Fibroblast of skin of scalp (primary cell): ENCODE results near the gene PRUNE2.
"Not testable (repeated sequence)": the region's sequence is repeated elsewhere in the genome, so short reads cannot be mapped to it uniquely, and the experiment has no call there.

Experiments
- DNase-seq: peaks from one replicate; pipeline ENCODE4 v3.0.0-alpha.2; 2013

Gene PRUNE2

GRCh38 chr9:76866689-76867088, 39.2 kb downstream of the PRUNE2 start:
- DNase-seq = peak; percentile 93

GRCh38 chr9:76863832-76864231, 42.1 kb downstream of the PRUNE2 start:
- DNase-seq = no peak

GRCh38 chr9:76859860-76860259, 46.1 kb downstream of the PRUNE2 start:
- no peak for DNase-seq

DNA sequence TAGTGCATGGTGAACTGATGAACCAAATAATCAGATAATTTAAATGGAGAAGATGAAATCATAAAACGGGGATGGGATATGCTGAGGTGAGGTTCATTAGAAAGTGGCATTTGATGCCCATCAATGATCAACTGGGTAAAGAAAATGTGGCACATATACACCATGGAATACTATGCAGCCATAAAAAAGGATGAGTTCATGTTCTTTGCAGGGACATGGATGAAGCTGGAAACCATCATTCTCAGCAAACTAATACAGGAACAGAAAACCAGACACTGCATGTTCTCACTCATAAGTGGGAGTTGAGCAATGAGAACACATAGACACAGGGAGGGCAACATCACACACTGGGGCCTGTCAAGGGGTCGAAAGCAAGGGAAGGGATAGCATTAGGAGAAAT, 47.7 kb downstream of the PRUNE2 start:
- DNase-seq = not testable (repeated sequence)

DNA sequence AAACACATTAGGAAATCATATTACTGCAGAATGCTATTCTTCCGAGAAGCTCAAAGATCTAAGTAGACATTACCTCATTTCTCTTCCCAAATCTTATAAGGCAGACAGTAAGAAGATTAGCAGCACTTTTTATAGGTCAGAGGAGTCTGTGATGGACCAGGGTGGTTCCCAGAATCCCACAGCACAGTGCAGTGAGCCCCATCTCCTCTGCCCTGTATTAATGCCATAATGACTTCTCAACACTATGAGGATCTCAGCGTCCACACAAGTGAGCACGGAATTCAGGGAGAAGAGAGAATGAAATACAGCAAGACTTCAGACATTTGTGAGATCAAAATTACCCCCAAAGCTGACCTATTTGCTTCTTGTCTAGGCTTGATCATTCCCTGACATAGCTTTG, 49.9 kb downstream of the PRUNE2 start:
- DNase-seq = no peak

GRCh38 chr9:76855015-76855414, 50.9 kb downstream of the PRUNE2 start:
- peak; percentile 69 for DNase-seq

- no peak for DNase-seq
Measured at GRCh38 chr9:76852026-76852425, 53.9 kb downstream of the PRUNE2 start.

GRCh38 chr9:76846297-76846696, 59.6 kb downstream of the PRUNE2 start:
- peak; percentile 51 for DNase-seq

DNA sequence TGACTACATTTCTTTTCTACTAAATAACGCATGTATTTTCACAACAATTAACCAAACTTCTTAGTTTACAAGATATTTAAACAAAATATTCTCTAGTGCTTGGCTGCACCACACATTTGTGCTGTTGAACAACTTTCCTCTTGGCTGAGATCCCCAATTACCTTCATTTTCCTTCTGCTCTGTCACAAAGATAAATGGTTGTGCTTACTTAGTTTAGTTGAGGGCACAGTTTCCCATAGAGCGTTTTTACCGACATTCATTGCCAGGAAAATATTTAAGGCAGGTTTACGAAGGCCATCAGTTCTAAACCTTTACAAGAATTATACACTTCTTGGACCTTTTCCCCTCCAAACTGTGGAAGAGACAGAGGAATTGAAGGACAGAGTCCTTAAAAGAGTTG, 60.7 kb downstream of the PRUNE2 start:
- DNase-seq = no peak

GRCh38 chr9:76835571-76836283, 70.2 kb downstream of the PRUNE2 start:
- peak; percentile 96 for DNase-seq

- no peak for DNase-seq
Measured at GRCh38 chr9:76828447-76828846, 77.5 kb downstream of the PRUNE2 start.

DNA sequence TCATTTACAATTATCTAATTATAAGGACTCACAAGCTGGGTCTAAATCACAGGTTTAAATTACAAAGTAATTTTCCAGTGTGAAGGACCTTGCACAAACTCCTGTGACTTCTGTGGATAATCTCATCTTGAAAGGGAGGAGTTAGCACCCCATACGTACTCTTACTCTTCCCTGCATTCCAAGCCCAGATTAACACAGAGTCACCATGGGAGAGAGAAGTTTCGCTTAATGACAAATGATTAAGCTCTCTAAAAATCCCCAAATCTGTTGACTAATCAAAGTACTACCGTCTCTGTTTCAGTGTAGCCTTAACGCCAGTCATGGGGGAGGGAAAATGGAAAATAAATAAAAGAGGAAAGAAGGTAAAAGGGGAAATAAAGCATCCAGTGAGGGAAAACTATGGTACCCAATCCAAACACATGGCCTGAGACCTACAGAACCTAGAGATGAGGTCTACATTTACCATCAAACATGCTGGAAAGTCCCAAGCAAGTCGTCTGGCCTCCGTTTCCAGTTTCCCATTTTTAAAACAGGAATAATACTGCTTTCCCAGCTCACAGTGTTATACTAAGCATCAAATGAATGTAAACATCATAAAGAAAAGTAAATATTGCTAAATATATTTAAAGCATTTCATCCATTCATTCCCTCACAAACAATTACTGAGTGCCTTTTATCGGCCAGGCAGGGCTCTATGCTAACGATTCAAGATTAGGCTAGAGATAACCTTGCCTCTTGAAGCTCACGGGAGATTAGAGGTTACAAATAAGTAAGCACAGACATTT, 78.4 kb downstream of the PRUNE2 start:
- no peak for DNase-seq

GRCh38 chr9:76820431-76820830, 85.5 kb downstream of the PRUNE2 start:
- no peak for DNase-seq

DNA sequence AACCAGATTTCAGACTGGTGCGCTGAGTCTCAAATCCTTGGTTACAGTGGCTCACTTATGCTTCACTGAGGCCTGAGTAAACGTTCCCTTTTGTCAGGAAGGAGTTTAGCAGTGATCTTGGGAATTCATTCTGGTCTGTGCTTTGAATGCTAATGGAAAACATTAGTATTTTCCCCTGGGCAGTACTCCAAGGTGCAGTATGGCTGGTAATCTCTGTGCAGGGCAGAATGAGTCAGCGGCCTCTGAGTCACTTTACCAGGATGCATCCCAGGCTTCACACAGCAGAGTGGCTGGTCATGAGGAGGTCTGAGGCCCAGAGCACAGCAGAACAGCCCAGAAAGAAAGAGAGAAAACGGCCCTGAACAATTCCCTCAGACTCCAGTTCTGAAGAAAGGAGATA, 87.6 kb downstream of the PRUNE2 start:
- DNase-seq = peak; percentile 98

DNA sequence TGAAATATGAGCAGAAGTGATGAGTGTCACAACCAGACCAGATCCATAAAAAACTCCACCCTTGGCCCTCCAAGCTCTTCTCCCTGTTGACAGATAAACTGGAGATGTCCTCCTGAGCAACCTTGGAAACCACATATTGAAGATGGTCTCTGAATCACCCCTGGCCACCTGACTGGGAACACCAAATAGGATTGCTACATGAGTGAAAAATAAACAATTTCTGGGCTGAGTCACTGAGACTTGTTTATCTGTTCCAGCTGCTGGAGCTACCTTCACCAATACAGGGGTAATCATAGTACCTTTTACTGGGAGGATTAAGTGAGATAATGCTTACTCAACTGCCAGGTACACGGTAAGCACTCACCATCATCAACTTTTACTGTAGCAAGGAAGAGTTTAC, 88.4 kb downstream of the PRUNE2 start:
- peak; percentile 39 for DNase-seq

- no peak for DNase-seq
Measured at GRCh38 chr9:76812591-76812990, 93.3 kb downstream of the PRUNE2 start.

DNA sequence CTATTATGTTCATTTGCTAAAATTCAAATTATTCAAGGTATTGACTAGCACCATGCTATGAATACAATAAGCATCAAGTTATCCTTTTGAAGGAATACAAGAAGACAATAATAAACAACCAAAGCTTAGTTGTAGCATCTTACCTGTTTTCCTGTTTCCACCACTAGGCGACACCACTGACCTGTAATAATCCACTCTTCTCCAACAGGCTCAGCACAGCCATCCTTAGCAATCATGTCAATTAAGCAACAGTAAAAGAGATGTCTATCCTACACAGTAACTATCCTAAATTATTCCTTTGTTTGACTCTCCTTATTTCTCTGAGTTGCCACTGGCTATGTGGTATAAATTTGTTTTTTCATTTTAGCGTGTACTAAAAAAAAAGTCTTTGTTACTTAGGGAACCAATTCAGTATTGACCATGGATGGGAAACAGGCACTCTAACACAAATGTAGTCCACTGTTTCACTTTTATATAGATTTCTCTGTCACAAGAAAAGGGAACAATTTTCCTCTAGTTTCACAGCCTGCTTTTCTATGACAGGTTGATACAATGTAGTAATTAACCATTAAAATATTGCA, 95.4 kb downstream of the PRUNE2 start:
- peak; percentile 68 for DNase-seq

DNA sequence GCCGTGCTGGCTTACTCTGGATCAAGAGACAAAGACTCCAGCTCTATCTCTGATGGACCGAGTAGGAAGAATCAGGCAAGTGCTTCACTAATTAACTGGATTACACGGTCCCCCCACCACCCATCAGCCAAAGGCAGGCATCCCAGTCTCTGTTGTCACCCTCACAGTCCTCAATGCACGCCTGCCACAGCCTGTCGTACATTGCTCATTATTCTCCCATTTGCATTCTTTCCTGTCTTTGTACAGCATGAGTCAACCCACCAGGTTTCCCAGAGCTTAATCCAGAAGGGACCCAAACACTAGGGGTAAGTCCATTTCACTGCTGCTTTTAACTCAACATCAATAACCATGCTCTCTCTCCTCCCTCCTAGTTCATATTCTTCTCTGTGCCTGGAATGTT, 97.3 kb downstream of the PRUNE2 start:
- no peak for DNase-seq

DNA sequence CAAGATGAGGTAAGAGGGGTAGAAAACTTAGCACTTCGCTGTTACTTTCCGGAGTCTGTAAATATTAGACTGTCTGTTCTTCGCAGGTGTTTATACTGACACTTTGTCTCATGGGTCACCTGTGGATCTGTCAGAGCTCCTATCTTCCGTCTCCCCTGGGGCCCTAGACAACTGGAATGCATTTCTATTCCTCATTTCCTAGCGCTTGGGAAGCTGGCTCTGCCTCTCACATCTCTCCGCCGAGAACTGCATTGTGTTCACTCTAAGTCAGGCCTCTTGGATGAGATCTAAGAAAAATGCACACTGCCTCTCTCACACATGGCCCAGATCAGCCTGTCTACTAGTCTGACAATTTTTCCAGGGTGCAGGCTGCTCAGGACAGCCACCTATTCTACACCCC, 102.2 kb downstream of the PRUNE2 start:
- no peak for DNase-seq

GRCh38 chr9:76803083-76803482, 102.8 kb downstream of the PRUNE2 start:
- no peak for DNase-seq

DNA sequence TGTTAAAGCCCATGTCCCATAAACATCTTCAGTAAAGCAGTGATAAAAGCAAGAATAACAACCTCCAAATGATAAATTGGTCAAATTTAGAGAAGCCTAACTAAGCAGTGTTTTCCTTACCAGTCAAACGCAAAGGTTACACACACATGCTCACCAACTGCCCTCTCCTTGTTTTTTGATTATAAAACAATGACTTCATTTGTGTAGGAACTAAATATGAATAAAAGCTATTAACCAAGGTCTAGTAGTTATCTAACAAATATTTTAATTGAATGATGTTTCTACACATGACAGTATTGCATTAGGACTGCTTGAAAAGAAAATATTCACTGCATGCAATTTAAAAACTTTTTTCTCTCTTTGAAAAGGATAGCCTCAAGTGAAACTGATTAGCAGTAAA, 105.0 kb downstream of the PRUNE2 start:
- no peak for DNase-seq

DNA sequence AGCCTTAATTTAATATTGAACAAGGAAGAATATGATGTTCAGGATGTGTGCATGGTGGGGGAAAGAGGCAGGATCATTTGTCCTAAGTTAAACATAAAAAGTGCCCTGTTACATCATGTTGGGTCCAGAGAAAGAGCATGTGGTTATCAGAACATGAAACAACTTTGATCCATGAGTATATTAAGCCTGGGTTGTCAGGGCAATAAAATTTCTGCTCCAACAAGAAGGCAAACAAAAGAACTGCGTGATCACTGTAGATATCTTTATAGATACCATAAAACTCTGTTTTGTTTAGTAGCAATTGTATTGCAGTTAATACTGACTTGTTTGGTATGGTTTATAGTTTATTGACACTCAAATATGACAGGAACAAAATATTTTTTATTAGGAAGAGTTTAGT, 106.4 kb downstream of the PRUNE2 start:
- no peak for DNase-seq

- no peak for DNase-seq
Measured at GRCh38 chr9:76798527-76798926, 107.4 kb downstream of the PRUNE2 start.

DNA sequence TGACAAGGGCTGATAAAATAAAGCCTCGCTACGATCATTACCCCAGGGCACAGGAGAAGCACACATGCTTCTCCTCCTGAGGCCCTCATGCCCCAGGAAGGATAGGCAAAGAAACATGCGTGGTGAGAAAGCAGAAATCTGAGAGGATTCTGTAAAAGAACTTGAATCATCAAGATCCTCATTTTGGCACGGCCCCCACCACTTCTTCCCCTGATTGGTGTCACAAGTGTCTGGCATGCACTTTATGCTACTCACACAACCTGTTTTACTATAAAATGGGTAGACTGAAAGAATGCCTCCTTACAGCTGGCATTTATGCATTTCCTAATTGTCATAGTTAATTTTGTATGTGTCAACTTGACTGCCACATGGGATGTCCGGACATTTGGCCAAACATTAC, 109.6 kb downstream of the PRUNE2 start:
- DNase-seq = no peak
